GM19193 (cell line): ENCODE data around the gene CHAT.

ENCODE experiments used
- POLR2A ChIP-seq: IDR thresholded peaks from 4 replicates; pipeline ENCODE4 v1.6.1; 2011; ENCODE audit not compliant: insufficient read depth, insufficient read length; ENCODE audit errors: extremely low read depth

The CHAT gene

GRCh38 chr10:49650724-49651034, 36.8 kb downstream of the CHAT start:
- no peak for TF ChIP-seq POLR2A

- no peak for TF ChIP-seq POLR2A
These were observed 37.4 kb downstream of the CHAT start for GRCh38 chr10:49651039-49651835.

GRCh38 chr10:49651917-49652316, 38.1 kb downstream of the CHAT start:
- no peak for TF ChIP-seq POLR2A

GRCh38 chr10:49652421-49653272, 38.8 kb downstream of the CHAT start:
- no peak for TF ChIP-seq POLR2A

- no peak for TF ChIP-seq POLR2A
These were observed 39.6 kb downstream of the CHAT start for GRCh38 chr10:49653273-49653929.

- TF ChIP-seq POLR2A = no peak
These were observed 40.3 kb downstream of the CHAT start for GRCh38 chr10:49654036-49654693.

GRCh38 chr10:49655099-49655498, 41.3 kb downstream of the CHAT start:
- TF ChIP-seq POLR2A = no peak

- TF ChIP-seq POLR2A = no peak
These were observed 43.1 kb downstream of the CHAT start for GRCh38 chr10:49656845-49657493.

- no peak for TF ChIP-seq POLR2A
These were observed 43.8 kb downstream of the CHAT start for GRCh38 chr10:49657606-49658005.

GRCh38 chr10:49661140-49661856, 47.5 kb downstream of the CHAT start:
- TF ChIP-seq POLR2A = no peak

- TF ChIP-seq POLR2A = no peak
These were observed 48.5 kb downstream of the CHAT start for GRCh38 chr10:49662169-49662830.

- TF ChIP-seq POLR2A = no peak
These were observed 49.8 kb downstream of the CHAT start for GRCh38 chr10:49663596-49663995.
